Ishikawa (cell line): ENCODE data around the gene FAM193B.

ENCODE experiments used
- CEBPB ChIP-seq: IDR thresholded peaks from 2 replicates; pipeline ENCODE4 v1.6.1; 2012
- ZBTB7A ChIP-seq: IDR thresholded peaks from 2 replicates; pipeline ENCODE4 v1.6.1; 2012; ENCODE audit warnings: low read depth

- no peak for TF ChIP-seq ZBTB7A
- TF ChIP-seq CEBPB, result no peak
Measured at GRCh38 chr5:177553671-177554429, 513 bp downstream of the FAM193B start.
